Hepatocyte (in vitro differentiated cells): ENCODE data around the gene SUN2. TPM values are rescaled to one million over a fixed set of nuclear protein-coding genes. Genes with fewer than 3 reads are reported as not detected.
A peak's percentile ranks its signal among the peaks of the same experiment; 100 is the strongest.

ENCODE experiments used
- DNase-seq: peaks from one replicate; pipeline ENCODE4 v3.0.0-alpha.2; 2016; ENCODE audit warnings: low spot score
- H2AFZ ChIP-seq: fragments of 200-600 bp; sonication (generic); 2 replicates; pipeline ENCODE4 v1.6.0; 2016; ENCODE audit warnings: antibody characterized with exemption, mild to moderate bottlenecking
- H3K27ac ChIP-seq: fragments of 200-600 bp; sonication (generic); 2 replicates; pipeline ENCODE4 v1.5.1; 2016; ENCODE audit warnings: mild to moderate bottlenecking
- H3K27me3 ChIP-seq: fragments of 200-600 bp; sonication (generic); 2 replicates; pipeline ENCODE4 v1.6.1; 2016
- H3K36me3 ChIP-seq: fragments of 200-600 bp; sonication (generic); replicated peaks from 2 replicates; pipeline ENCODE4 v1.5.1; 2016; ENCODE audit warnings: low read depth; ENCODE audit not compliant: insufficient read depth
- H3K4me1 ChIP-seq: fragments of 200-600 bp; sonication (generic); 2 replicates; pipeline ENCODE4 v1.5.1; 2016; ENCODE audit warnings: mild to moderate bottlenecking, moderate library complexity; ENCODE audit not compliant: insufficient read depth
- H3K4me2 ChIP-seq: fragments of 200-600 bp; sonication (generic); 2 replicates; pipeline ENCODE4 v1.6.0; 2016
- H3K4me3 ChIP-seq: fragments of 200-600 bp; sonication (generic); 2 replicates; pipeline ENCODE4 v1.5.1; 2016; ENCODE audit warnings: mild to moderate bottlenecking
- H3K79me2 ChIP-seq: fragments of 200-600 bp; sonication (generic); 2 replicates; pipeline ENCODE4 v1.6.0; 2017; ENCODE audit warnings: mild to moderate bottlenecking
- H3K9me2 ChIP-seq: fragments of 200-600 bp; sonication (generic); replicated peaks from 2 replicates; pipeline ENCODE4 v1.6.0; 2017; ENCODE audit warnings: mild to moderate bottlenecking; ENCODE audit not compliant: insufficient read depth
- H3K9me3 ChIP-seq: fragments of 200-600 bp; sonication (generic); 2 replicates; pipeline ENCODE4 v1.5.1; 2016; ENCODE audit warnings: low read depth, mild to moderate bottlenecking
- H4K20me1 ChIP-seq: fragments of 200-600 bp; sonication (generic); 2 replicates; pipeline ENCODE4 v1.6.0; 2016; ENCODE audit warnings: mild to moderate bottlenecking; ENCODE audit not compliant: insufficient read depth, poor library complexity, severe bottlenecking
- EZH2 ChIP-seq: fragments of 200-600 bp; sonication (generic); IDR thresholded peaks from 2 replicates; pipeline ENCODE4 v1.6.1; 2016; ENCODE audit warnings: antibody characterized with exemption, mild to moderate bottlenecking, borderline replicate concordance
- EZH2phosphoT487 ChIP-seq: fragments of 200-600 bp; sonication (generic); IDR thresholded peaks from one replicate; pipeline ENCODE4 v1.6.1; 2018; ENCODE audit warnings: antibody characterized with exemption, mild to moderate bottlenecking, low read depth, moderate library complexity; ENCODE audit not compliant: unreplicated experiment, severe bottlenecking
- WGBS: methylation state at CpG from one replicate; pipeline ENCODE4 v1.1.6; 2016; ENCODE audit warnings: low lambda C conversion rate; ENCODE audit errors: missing lambda C conversion rate; 5-methylcytosine and 5-hydroxymethylcytosine counted together
- polyA plus RNA-seq: library from polyadenylated mRNA; unstranded; fragments of >200 nt; fragmentation: Nextera tagmentation; extraction: Ambion mirVana; gene quantifications from 2 replicates; pipeline ENCODE4 v1.2.1, GENCODE V29; 2016
- total RNA-seq: library from RNA; depleted of rRNA; stranded (reverse); fragments of >200 nt; gene quantifications from 2 replicates; pipeline ENCODE4 v1.2.3, GENCODE V29; 2014
- TF ChIP-seq, protein P1 (sequence below): fragments of 200-600 bp; sonication (generic); IDR thresholded peaks from 2 replicates; pipeline ENCODE4 v1.5.1; 2016; ENCODE audit warnings: antibody characterized with exemption, mild to moderate bottlenecking; ENCODE audit not compliant: poor library complexity

SUN2 gene
- total and polyA plus RNA-seq, 2 experiments from 2014 or later: 56.1 to 70.8 TPM

DNA sequence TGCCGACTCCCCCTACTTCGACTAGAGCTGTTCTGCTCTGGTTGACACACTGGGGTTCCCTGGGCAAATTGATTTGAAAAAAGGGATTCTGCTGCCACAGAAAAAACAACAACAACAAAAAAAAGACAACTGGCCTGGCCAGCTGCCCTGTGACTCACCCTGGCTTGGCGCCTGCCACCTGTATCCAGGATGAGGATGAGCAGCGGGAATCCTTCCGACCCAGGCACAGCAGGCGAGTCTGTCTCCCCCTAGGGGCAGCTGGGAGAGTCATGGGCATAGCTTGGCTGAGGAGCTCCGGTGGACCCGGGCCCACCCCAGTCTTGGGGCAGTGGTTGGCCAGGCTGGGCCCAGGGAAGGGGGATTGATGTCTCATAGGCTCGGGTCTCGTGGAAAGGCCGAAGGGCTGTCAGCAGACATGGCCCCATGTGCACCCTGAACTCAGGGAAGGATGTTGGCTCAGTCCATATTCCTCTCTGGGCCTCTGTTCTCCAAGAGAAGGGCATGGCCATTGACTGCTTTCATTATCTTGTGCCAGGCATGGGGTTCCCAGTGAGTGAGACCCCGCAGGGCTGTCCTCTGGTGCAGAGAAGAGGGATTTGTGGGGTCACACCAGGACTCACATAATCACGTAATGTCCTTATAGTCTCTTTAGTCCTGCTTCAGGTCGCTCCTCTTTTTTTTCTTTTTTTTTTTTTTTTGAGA is 10.4 kb upstream of the SUN2 start:
- no peak for TF ChIP-seq EZH2phosphoT487
- TF ChIP-seq, protein P1, sequence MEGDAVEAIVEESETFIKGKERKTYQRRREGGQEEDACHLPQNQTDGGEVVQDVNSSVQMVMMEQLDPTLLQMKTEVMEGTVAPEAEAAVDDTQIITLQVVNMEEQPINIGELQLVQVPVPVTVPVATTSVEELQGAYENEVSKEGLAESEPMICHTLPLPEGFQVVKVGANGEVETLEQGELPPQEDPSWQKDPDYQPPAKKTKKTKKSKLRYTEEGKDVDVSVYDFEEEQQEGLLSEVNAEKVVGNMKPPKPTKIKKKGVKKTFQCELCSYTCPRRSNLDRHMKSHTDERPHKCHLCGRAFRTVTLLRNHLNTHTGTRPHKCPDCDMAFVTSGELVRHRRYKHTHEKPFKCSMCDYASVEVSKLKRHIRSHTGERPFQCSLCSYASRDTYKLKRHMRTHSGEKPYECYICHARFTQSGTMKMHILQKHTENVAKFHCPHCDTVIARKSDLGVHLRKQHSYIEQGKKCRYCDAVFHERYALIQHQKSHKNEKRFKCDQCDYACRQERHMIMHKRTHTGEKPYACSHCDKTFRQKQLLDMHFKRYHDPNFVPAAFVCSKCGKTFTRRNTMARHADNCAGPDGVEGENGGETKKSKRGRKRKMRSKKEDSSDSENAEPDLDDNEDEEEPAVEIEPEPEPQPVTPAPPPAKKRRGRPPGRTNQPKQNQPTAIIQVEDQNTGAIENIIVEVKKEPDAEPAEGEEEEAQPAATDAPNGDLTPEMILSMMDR: peak; percentile 64
- no peak for TF ChIP-seq EZH2
- peak; percentile 88 for DNase-seq
- no peaks in the 10 kb centered on the region for H4K20me1 ChIP-seq
- H3K4me2 ChIP-seq: no peak overlapping the region
- no peak overlapping the region for H3K27ac ChIP-seq
- no peak overlapping the region for H3K4me3 ChIP-seq
- H2AFZ ChIP-seq: no peak overlapping the region
- no peaks in the 10 kb centered on the region for H3K27me3 ChIP-seq
- no peaks in the 10 kb centered on the region for H3K9me3 ChIP-seq
- H3K79me2 ChIP-seq: no peaks in the 10 kb centered on the region
- no peaks in the 10 kb centered on the region for H3K9me2 ChIP-seq
- no peaks in the 10 kb centered on the region for H3K36me3 ChIP-seq
- WGBS: 52% methylated on average over 14 of the region's 14 CpGs
- H3K4me1 ChIP-seq: no peaks in the 10 kb centered on the region

DNA sequence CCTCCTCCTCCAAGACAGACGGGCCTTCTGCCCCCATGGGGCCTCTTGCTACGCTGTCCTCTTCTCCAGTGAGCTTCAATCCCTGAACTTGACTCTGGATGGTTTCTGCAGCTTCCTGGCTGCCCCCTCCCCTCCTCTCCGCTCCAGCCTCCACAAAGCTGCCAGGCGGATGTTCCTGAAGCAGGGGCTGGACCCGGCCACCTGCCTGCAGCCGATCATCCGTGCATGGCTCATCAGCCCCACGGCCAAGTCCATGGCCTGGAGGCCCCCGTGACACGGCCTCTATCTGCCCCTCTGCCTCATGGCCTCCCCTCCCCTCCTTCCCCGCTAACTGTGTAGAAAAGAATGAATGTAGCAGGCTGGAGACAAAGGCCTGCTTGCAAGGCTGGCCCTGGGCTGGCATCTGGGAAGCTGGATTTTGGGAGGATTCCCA is 6.8 kb upstream of the SUN2 start:
- 82% methylated on average over 10 of the region's 11 CpGs for WGBS
- no peaks in the 10 kb centered on the region for H3K27me3 ChIP-seq
- no peaks in the 10 kb centered on the region for H3K4me1 ChIP-seq
- no peaks in the 10 kb centered on the region for H3K36me3 ChIP-seq
- no peak overlapping the region for H3K4me2 ChIP-seq
- no peak for DNase-seq
- H3K27ac ChIP-seq: no peak overlapping the region
- no peaks in the 10 kb centered on the region for H4K20me1 ChIP-seq
- TF ChIP-seq EZH2: no peak
- no peak for TF ChIP-seq EZH2phosphoT487
- TF ChIP-seq, protein P1: no peak
- no peaks in the 10 kb centered on the region for H3K9me2 ChIP-seq
- no peaks in the 10 kb centered on the region for H3K79me2 ChIP-seq
- no peaks in the 10 kb centered on the region for H3K9me3 ChIP-seq
- no peak overlapping the region for H2AFZ ChIP-seq
- H3K4me3 ChIP-seq: no peak overlapping the region

DNA sequence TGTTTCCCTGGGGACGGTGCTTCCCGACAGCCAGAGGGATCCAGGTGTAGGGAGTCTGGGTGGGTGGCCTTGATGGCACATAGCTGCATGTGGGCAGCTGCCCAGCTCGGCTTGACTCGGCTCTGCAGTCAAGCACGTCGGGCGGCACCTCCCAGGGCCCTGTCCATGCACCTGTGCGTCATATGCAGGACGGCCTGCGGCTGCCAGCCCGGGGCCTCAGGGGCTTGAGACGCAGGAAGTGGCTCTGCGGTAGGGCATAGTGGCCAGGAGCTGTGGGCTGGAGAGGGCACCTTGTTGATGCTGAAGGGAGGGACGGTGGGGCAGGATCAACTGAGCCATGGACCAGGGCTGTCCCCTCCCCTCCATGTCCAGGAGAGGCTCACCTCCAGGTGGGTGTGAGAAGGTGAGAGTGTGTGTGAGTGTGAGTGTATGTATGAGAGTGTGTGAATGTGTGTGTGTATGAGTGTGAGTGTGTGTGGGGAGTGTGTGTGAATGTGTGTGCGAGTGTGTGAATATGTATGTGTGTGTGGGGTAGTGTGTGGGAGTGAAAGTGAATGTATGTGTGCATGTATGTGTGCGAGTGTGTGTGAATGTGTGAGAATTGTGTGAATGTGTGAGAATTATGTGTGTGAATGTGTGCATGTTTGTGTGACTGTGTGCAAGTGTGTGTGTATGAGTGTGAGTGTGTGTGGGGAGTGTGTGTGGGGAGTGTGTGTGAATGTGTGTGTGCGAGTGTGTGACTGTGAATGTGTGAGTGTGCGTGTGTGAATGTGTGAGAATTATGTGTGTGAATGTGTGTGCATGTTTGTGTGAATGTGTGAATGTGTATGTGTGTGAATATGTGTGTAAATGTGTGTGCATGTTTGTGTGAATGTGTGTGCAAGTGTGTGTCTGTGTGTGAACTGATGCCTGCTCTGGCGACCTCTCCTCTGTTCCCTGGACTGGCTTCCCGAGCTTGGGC is 5.7 kb upstream of the SUN2 start:
- Histone ChIP-seq H3K27ac (no peak overlapping the region), H3K27me3 (no peaks in the 10 kb centered on the region), H4K20me1 (no peaks in the 10 kb centered on the region), H3K9me3 (no peaks in the 10 kb centered on the region), H2AFZ (no peak overlapping the region), H3K4me2 (no peak overlapping the region), H3K9me2 (no peaks in the 10 kb centered on the region), H3K36me3 (no peaks in the 10 kb centered on the region), H3K4me3 (no peak overlapping the region), H3K79me2 (no peaks in the 10 kb centered on the region), H3K4me1 (peaks cover 4% of the 10 kb centered on the region)
- TF ChIP-seq EZH2phosphoT487 (no peak), EZH2 (no peak)
- TF ChIP-seq, protein P1: no peak
- no peak for DNase-seq
- 83% methylated on average over 20 of the region's 20 CpGs for WGBS
